PFSK-1 (cell line): ENCODE measurements around the gene IGFBP6.
A peak's percentile ranks its signal among the peaks of the same experiment; 100 is the strongest.

Experiments
- FOXP2 ChIP-seq: optimal IDR thresholded peaks from 2 replicates; pipeline ENCODE3; 2011; ENCODE audit warnings: borderline replicate concordance, control low read depth, inconsistent platforms; ENCODE audit not compliant: insufficient read depth; ENCODE audit errors: extremely low read length, extremely low read depth
- POLR2AphosphoS5 ChIP-seq: IDR thresholded peaks from 2 replicates; pipeline ENCODE4 v1.6.1; 2012; ENCODE audit warnings: low read depth, mild to moderate bottlenecking, control low read depth, low read length, moderate library complexity
- SIN3A ChIP-seq: IDR thresholded peaks from 2 replicates; pipeline ENCODE4 v1.6.1; 2012; ENCODE audit warnings: mild to moderate bottlenecking, low read length, moderate library complexity, borderline replicate concordance; ENCODE audit not compliant: insufficient read depth
- TAF1 ChIP-seq: IDR thresholded peaks from 2 replicates; pipeline ENCODE4 v1.6.1; 2012; ENCODE audit warnings: low read length, control low read depth, borderline replicate concordance; ENCODE audit not compliant: insufficient read depth
- TF ChIP-seq, protein P1 (sequence below), 2 experiments: IDR thresholded peaks; 2 replicates each; pipeline versions ENCODE4 v1.6.1 to v1.8.0; 2011 to 2012; ENCODE audit warnings: low read depth in 2 of 2, low read length in 2 of 2, control low read depth in 1 of 2, inconsistent platforms in 1 of 2, mild to moderate bottlenecking in 1 of 2, moderate library complexity in 1 of 2; ENCODE audit not compliant: insufficient read depth in 1 of 2

Gene IGFBP6

DNA sequence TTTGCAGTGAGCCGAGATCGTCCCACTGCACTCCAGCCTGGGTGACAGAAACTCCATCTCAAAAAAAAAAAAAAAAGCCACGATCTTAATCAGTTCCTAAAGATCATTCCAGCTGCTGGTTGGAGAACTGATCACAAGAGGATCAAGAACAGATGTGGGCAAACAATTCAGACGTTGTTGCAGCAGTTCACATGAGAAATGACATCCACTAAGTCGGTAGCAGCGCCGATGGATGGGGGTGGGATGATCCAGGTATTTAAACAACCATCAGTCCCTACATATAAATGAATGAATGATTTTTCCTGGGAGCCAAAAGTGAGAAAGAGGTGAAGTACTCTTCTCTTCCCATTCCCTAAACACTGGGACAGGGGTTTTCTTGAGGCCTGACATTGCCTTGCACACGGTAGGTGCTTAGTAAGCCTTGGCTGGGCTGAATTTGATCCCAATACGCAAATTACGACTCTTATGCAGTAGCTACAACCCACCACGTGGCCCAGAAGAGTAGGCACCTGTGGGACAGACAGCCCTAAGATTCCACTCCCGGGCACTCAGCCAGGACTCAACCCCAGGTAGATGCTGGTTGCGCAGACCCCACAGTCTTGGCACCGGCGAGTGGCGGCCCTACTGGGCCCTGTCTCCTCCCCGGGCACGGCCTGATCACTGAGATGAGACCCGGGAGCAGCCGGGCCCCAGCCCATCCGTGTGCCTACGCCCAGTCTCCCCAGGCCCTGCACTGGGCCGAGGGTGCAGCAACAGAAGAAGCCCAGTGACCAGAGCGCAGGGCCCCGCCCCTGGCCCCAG is 18.8 kb upstream of the IGFBP6 start:
- TF ChIP-seq FOXP2 (no peak), POLR2AphosphoS5 (no peak; the same call in none of the 2 replicates), TAF1 (no peak), SIN3A (no peak)
- TF ChIP-seq, protein P1, sequence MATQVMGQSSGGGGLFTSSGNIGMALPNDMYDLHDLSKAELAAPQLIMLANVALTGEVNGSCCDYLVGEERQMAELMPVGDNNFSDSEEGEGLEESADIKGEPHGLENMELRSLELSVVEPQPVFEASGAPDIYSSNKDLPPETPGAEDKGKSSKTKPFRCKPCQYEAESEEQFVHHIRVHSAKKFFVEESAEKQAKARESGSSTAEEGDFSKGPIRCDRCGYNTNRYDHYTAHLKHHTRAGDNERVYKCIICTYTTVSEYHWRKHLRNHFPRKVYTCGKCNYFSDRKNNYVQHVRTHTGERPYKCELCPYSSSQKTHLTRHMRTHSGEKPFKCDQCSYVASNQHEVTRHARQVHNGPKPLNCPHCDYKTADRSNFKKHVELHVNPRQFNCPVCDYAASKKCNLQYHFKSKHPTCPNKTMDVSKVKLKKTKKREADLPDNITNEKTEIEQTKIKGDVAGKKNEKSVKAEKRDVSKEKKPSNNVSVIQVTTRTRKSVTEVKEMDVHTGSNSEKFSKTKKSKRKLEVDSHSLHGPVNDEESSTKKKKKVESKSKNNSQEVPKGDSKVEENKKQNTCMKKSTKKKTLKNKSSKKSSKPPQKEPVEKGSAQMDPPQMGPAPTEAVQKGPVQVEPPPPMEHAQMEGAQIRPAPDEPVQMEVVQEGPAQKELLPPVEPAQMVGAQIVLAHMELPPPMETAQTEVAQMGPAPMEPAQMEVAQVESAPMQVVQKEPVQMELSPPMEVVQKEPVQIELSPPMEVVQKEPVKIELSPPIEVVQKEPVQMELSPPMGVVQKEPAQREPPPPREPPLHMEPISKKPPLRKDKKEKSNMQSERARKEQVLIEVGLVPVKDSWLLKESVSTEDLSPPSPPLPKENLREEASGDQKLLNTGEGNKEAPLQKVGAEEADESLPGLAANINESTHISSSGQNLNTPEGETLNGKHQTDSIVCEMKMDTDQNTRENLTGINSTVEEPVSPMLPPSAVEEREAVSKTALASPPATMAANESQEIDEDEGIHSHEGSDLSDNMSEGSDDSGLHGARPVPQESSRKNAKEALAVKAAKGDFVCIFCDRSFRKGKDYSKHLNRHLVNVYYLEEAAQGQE (IDR thresholded peaks at IDR 0.05; ENCODE audit: insufficient read depth in 1 of 2, low read depth in 2 of 2, low read length in 2 of 2) = no peak

DNA sequence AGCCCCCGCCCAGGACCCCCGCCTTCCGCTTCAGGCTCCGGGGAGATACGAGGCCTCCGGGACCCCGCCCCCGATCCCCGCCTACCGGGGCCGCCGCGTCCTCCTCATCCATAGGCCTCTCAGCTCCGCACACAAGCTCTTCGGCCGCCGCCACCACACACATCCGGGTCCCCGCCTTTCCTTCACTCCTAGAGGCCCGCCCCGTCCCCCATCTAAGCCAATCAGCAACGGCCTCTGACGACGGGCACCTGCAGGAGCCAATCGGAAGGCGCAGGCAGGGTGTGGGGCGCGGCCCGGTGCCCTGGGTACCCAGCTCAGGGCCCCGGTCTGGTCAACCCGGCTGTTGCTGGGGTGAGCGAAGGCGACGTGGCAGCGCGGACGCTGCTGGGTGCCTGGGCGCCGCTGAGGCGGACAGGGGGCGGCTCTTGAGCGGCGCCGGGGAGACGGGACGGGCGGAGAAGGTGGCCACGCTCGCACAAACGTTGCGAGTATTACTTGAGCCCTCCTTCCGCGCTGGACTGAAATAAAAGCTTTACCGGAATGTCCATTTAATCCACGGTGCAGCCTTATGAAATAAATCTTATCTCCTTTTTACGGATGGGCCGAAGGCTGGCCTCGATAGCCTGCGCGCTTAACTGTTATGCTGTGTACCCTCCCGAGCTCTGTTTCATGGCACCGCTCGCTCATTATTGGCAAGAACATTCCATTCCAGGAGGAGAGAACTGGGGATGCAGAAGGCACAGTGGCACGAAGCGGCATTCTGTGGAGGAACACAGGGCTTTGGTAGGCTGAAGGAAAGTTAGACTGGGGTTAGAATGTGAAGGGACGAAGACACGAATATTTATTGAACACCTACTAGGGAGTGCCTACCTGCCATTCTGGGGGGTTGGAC is 18.0 kb upstream of the IGFBP6 start, which contains the start of gene SPRYD3:
SPRYD3 (minus strand) TSS at position 165 of the 892 bp plus-strand sequence; CDS start at position 108, 57 bp downstream.
- peak; percentile 67 for TF ChIP-seq FOXP2
- TF ChIP-seq, protein P1 (IDR thresholded peaks at IDR 0.05; ENCODE audit: insufficient read depth in 1 of 2, low read depth in 2 of 2, low read length in 2 of 2) = no peak

DNA sequence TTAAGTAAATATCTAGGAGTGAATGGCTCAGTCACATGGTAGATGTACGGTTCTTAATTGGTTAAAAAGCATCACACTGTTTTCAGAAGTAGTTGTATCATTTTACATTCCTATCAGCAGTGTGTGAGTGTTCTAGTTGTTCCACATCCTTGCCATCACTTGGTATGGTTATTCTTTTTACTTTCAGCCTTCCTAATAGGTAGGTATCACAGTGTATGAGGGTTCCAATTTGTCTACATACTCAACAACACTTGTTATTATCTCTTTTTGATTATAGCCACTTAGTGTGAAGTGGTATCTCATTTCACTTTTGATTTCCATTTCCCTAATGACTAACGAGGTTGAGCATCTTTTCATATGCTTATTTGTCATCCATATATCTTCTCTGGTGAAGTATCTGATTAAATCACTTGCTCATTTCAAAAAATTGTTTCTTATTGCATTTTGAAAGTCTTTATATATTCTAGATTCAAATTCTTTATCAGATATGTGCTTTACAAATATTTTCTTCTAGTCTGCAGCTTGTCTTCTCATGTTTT is 14.8 kb upstream of the IGFBP6 start:
- no peak for TF ChIP-seq FOXP2
- no peak for TF ChIP-seq SIN3A
- TF ChIP-seq, protein P1 (IDR thresholded peaks at IDR 0.05; ENCODE audit: insufficient read depth in 1 of 2, low read depth in 2 of 2, low read length in 2 of 2) = no peak
- no peak for TF ChIP-seq TAF1
- no peak for TF ChIP-seq POLR2AphosphoS5

DNA sequence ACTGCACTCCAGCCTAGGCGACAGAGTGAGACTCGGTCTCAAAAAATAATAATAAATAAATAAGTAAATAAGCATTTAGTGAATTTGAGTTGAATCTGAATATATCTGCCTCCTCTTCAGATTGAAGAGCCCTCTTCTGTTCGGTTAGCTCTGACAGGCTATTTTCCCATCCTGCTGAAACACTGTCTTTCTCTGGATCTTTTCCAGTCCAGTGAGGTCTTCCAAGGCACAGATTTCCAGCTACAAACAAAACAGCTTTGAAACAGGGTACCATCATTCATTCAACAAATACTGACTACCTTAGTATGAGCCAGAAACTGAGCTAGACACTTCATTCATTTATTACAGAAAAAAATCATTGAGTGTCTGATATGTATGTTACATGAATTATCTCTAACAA is 11.1 kb upstream of the IGFBP6 start:
- TF ChIP-seq SIN3A (no peak), POLR2AphosphoS5 (no peak), TAF1 (no peak), FOXP2 (no peak)
- TF ChIP-seq, protein P1 (IDR thresholded peaks at IDR 0.05; ENCODE audit: insufficient read depth in 1 of 2, low read depth in 2 of 2, low read length in 2 of 2) = no peak
